HepG2 (cell line): ENCODE results near the gene DNAJA1. TPM values are rescaled to one million over a fixed set of nuclear protein-coding genes. Genes with fewer than 3 reads are reported as not detected.

Experiments
- AFF4 ChIP-seq: sonication (generic); formaldehyde crosslinking; IDR thresholded peaks from 2 replicates; pipeline ENCODE4 v1.4.0; 2020; ENCODE audit warnings: missing genetic modification reagents
- DMAP1 ChIP-seq: IDR thresholded peaks from 2 replicates; pipeline ENCODE4 v1.6.1; 2016
- FUBP1 ChIP-seq: sonication (generic); formaldehyde crosslinking; IDR thresholded peaks from 2 replicates; pipeline ENCODE4 v1.5.1; 2020; ENCODE audit warnings: missing genetic modification reagents, mild to moderate bottlenecking, borderline replicate concordance
- KAT8 ChIP-seq: IDR thresholded peaks from 2 replicates; pipeline ENCODE4 v1.6.1; 2016; ENCODE audit warnings: missing genetic modification reagents, missing compliant biosample characterization
- TCF7L2 ChIP-seq: IDR thresholded peaks from 2 replicates; pipeline ENCODE4 v1.6.1; 2011; ENCODE audit warnings: mild to moderate bottlenecking, low read depth, low read length, moderate library complexity
- ZFP36L2 ChIP-seq: sonication (generic); formaldehyde crosslinking; IDR thresholded peaks from 2 replicates; pipeline ENCODE4 v1.4.0; 2020; ENCODE audit warnings: missing genetic modification reagents
- ZIK1 ChIP-seq: sonication (generic); formaldehyde crosslinking; IDR thresholded peaks from 2 replicates; pipeline ENCODE4 v1.5.0; 2020; ENCODE audit warnings: mild to moderate bottlenecking, low read depth, missing genetic modification reagents, borderline replicate concordance
- ZNF407 ChIP-seq: sonication (generic); formaldehyde crosslinking; IDR thresholded peaks from one replicate; pipeline ENCODE4 v1.5.1; 2020; ENCODE audit warnings: mild to moderate bottlenecking, missing genetic modification reagents; ENCODE audit errors: not compliant biosample characterization
- ZNF562 ChIP-seq: sonication (generic); formaldehyde crosslinking; IDR thresholded peaks from 2 replicates; pipeline ENCODE4 v1.8.0; 2022; ENCODE audit warnings: missing genetic modification reagents, borderline replicate concordance
- ZNF567 ChIP-seq: sonication (generic); formaldehyde crosslinking; IDR thresholded peaks from 2 replicates; pipeline ENCODE4 v1.8.1; 2023; ENCODE audit warnings: mild to moderate bottlenecking, missing genetic modification reagents, borderline replicate concordance
- ZNF75D ChIP-seq: sonication (generic); formaldehyde crosslinking; IDR thresholded peaks from 2 replicates; pipeline ENCODE4 v1.8.1; 2023; ENCODE audit warnings: missing genetic modification reagents, mild to moderate bottlenecking, borderline replicate concordance
- ZSCAN30 ChIP-seq: sonication (generic); formaldehyde crosslinking; IDR thresholded peaks from 2 replicates; pipeline ENCODE4 v1.5.0; 2020; ENCODE audit warnings: mild to moderate bottlenecking, missing genetic modification reagents
- polyA plus RNA-seq, 8 experiments: library from polyadenylated mRNA; depleted of rRNA in 3 of 8; stranded (reverse) in 7 of 8; unstranded in 1 of 8; fragments of >200 nt; fragmentation: Illumina TruSeq in 4 of 8; extraction: Trizol in 4 of 8; gene quantifications; 2 replicates each; pipeline versions ENCODE4 v1.2.1 to v1.2.3, GENCODE V29; 2011 to 2016; ENCODE audit warnings: low read depth in 4 of 8, missing spikeins in 1 of 8, mixed read lengths in 1 of 8; ENCODE audit not compliant: insufficient read depth in 1 of 8
- total RNA-seq, 5 experiments: library from RNA; depleted of rRNA; stranded (reverse); fragments of >200 nt; fragmentation: Illumina TruSeq; extraction: Trizol; gene quantifications; 2 replicates each; pipeline ENCODE4 v1.2.3, GENCODE V29; 2016; ENCODE audit warnings: low read depth in 1 of 5
- TF ChIP-seq, protein P1 (sequence below): sonication (generic); formaldehyde crosslinking; IDR thresholded peaks from 2 replicates; pipeline ENCODE4 v1.4.0; 2020; ENCODE audit warnings: mild to moderate bottlenecking, low read depth, missing genetic modification reagents

Gene DNAJA1
- total and polyA plus RNA-seq, 2 of the 13 experiments (the other 11 are each of a cell fraction or from before 2014, with no cell fraction given): 95.9 to 306 TPM

- no peak for TF ChIP-seq FUBP1 (CRISPR knock-in tag)
- TF ChIP-seq ZNF407: peak; percentile 86
- peak; percentile 68; the same call in 1 of the 2 replicates for TF ChIP-seq ZIK1 (CRISPR knock-in tag)
- no peak for TF ChIP-seq TCF7L2
- TF ChIP-seq ZNF567 (CRISPR knock-in tag): peak; percentile 76; the same call in 1 of the 2 replicates
- TF ChIP-seq, protein P1, sequence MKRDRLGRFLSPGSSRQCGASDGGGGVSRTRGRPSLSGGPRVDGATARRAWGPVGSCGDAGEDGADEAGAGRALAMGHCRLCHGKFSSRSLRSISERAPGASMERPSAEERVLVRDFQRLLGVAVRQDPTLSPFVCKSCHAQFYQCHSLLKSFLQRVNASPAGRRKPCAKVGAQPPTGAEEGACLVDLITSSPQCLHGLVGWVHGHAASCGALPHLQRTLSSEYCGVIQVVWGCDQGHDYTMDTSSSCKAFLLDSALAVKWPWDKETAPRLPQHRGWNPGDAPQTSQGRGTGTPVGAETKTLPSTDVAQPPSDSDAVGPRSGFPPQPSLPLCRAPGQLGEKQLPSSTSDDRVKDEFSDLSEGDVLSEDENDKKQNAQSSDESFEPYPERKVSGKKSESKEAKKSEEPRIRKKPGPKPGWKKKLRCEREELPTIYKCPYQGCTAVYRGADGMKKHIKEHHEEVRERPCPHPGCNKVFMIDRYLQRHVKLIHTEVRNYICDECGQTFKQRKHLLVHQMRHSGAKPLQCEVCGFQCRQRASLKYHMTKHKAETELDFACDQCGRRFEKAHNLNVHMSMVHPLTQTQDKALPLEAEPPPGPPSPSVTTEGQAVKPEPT (CRISPR knock-in tag): peak; percentile 84
- peak; percentile 85; the same call in 1 of the 2 replicates for TF ChIP-seq DMAP1 (CRISPR knock-in tag)
- TF ChIP-seq KAT8 (CRISPR knock-in tag): peak; percentile 81; the same call in 1 of the 2 replicates
- 0 out of 2 replicates have a peak, but pooled peaks have one; percentile 26 for TF ChIP-seq AFF4
- no peak for TF ChIP-seq ZSCAN30 (CRISPR knock-in tag)
- no peak for TF ChIP-seq ZNF562 (CRISPR knock-in tag)
- TF ChIP-seq ZFP36L2 (CRISPR knock-in tag): no peak
- no peak for TF ChIP-seq ZNF75D
Observed at GRCh38 chr9:33024966-33025571, at the start of gene DNAJA1 (continued).
